Testis (tissue), 2 donors: Measurements from ENCODE around the gene ZBTB21.

Source experiments
- POLR2A ChIP-seq: fragments of 450-650 bp; IDR thresholded peaks from one replicate; pipeline ENCODE4 v1.6.1; 2017; ENCODE audit warnings: antibody characterized with exemption, mild to moderate bottlenecking, moderate library complexity
- TF ChIP-seq, protein P1 (sequence below), 3 experiments: fragments of 450-650 bp in 2 of 3; fragments of 200-600 bp in 1 of 3; sonication (generic) in 1 of 3; IDR thresholded peaks; one replicate each; pipeline ENCODE4 v1.5.1; 2016 to 2019; ENCODE audit warnings: antibody characterized with exemption in 3 of 3, mild to moderate bottlenecking in 2 of 3, moderate library complexity in 1 of 3

DNA sequence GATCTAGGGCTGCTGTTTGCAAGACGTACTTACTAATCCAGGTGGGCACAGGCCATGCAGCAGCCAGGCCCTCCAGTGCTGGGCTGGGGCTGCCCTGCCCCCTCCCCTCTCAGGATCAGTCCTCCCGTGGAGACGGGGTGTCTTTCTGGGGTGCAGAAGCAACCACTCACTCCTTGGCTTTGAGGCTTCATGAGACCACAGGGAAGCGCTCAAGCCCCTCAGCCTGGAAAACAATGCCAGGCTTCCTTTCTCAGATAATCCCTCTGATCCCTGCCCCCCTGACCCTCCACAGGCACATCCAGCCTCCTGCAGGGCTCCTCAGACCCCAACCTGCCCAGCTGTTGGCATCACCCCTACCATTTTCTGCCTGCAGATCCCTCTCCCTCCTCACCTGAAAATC, 42.5 kb downstream of the ZBTB21 start:
- TF ChIP-seq, protein P1, sequence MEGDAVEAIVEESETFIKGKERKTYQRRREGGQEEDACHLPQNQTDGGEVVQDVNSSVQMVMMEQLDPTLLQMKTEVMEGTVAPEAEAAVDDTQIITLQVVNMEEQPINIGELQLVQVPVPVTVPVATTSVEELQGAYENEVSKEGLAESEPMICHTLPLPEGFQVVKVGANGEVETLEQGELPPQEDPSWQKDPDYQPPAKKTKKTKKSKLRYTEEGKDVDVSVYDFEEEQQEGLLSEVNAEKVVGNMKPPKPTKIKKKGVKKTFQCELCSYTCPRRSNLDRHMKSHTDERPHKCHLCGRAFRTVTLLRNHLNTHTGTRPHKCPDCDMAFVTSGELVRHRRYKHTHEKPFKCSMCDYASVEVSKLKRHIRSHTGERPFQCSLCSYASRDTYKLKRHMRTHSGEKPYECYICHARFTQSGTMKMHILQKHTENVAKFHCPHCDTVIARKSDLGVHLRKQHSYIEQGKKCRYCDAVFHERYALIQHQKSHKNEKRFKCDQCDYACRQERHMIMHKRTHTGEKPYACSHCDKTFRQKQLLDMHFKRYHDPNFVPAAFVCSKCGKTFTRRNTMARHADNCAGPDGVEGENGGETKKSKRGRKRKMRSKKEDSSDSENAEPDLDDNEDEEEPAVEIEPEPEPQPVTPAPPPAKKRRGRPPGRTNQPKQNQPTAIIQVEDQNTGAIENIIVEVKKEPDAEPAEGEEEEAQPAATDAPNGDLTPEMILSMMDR (IDR thresholded peaks at IDR 0.05): no peak
- no peak for TF ChIP-seq POLR2A
